ENCODE data around the gene MGRN1.

MGRN1 gene

GRCh38 chr16:4601036-4601863 is 23.4 kb upstream of the MGRN1 start:
- TF ChIP-seq NFIC (IDR thresholded peaks at IDR 0.05) (no peak), REST (IDR thresholded peaks at IDR 0.05; ENCODE audit: low read depth) (no peak), RAD21 (IDR thresholded peaks at IDR 0.05; ENCODE audit: low read depth) (no peak), TAF1 (IDR thresholded peaks at IDR 0.05; ENCODE audit: low read depth) (no peak), TEAD4 (IDR thresholded peaks at IDR 0.05) (no peak), EP300 (IDR thresholded peaks at IDR 0.05; ENCODE audit: borderline replicate concordance) (no peak), YY1 (IDR thresholded peaks at IDR 0.05; ENCODE audit: low read depth) (no peak), ZBTB7A (IDR thresholded peaks at IDR 0.05; ENCODE audit: low read depth) (no peak), TCF12 (IDR thresholded peaks at IDR 0.05; ENCODE audit: low read depth) (no peak), CREB1 (IDR thresholded peaks at IDR 0.05; ENCODE audit: low read depth) (no peak), EGR1 (IDR thresholded peaks at IDR 0.05) (no peak), FOXM1 (IDR thresholded peaks at IDR 0.05; ENCODE audit: borderline replicate concordance, low read depth) (no peak)
- TF ChIP-seq, protein P1, sequence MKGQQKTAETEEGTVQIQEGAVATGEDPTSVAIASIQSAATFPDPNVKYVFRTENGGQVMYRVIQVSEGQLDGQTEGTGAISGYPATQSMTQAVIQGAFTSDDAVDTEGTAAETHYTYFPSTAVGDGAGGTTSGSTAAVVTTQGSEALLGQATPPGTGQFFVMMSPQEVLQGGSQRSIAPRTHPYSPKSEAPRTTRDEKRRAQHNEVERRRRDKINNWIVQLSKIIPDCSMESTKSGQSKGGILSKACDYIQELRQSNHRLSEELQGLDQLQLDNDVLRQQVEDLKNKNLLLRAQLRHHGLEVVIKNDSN (IDR thresholded peaks at IDR 0.05) = no peak
- TF ChIP-seq, protein P2, sequence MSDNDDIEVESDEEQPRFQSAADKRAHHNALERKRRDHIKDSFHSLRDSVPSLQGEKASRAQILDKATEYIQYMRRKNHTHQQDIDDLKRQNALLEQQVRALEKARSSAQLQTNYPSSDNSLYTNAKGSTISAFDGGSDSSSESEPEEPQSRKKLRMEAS (IDR thresholded peaks at IDR 0.05) = no peak

- TF ChIP-seq CREB1 (IDR thresholded peaks at IDR 0.05; ENCODE audit: low read depth) = no peak
These were observed 22.8 kb upstream of the MGRN1 start for GRCh38 chr16:4601864-4602186.

GRCh38 chr16:4602331-4602730 is 22.3 kb upstream of the MGRN1 start:
- TF ChIP-seq TEAD4 (IDR thresholded peaks at IDR 0.05) (no peak), ZBTB7A (IDR thresholded peaks at IDR 0.05; ENCODE audit: low read depth) (no peak), RAD21 (IDR thresholded peaks at IDR 0.05; ENCODE audit: low read depth) (no peak), CEBPB (IDR thresholded peaks at IDR 0.05) (no peak), REST (IDR thresholded peaks at IDR 0.05; ENCODE audit: low read depth) (no peak), FOXM1 (IDR thresholded peaks at IDR 0.05; ENCODE audit: borderline replicate concordance, low read depth) (no peak), EGR1 (IDR thresholded peaks at IDR 0.05) (no peak), YY1 (IDR thresholded peaks at IDR 0.05; ENCODE audit: low read depth) (no peak), TAF1 (IDR thresholded peaks at IDR 0.05; ENCODE audit: low read depth) (no peak), CREB1 (IDR thresholded peaks at IDR 0.05; ENCODE audit: low read depth) (no peak), EP300 (IDR thresholded peaks at IDR 0.05; ENCODE audit: borderline replicate concordance) (no peak), NFIC (IDR thresholded peaks at IDR 0.05) (no peak), TCF12 (IDR thresholded peaks at IDR 0.05; ENCODE audit: low read depth) (no peak)
- TF ChIP-seq, protein P1 (IDR thresholded peaks at IDR 0.05) = no peak
- TF ChIP-seq, protein P2 (IDR thresholded peaks at IDR 0.05) = no peak

DNA sequence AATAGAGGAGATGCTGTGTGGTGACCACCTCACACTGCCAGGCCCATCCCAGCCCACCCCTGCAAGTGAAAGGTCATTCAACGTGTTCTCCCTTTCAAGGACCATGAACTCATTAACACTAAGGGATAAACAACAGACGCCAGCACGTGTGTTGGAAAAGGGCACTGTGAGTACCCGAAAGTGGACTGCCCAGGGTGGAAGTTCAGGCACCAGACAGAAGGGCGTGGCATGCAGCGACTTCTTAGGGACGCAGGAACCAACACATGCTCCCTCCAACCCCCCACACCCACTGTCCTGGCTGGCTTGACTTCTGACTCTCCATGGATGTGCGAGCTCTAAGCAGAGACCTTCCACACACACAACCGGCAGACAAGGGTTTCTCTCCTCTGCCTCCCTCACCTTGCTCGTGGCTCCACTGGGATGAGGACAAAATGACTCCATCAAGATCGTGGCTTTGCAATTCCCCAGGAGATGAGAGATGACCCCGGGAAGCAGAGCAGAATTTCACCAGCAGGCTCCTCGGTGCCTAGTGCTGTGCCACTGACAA is 20.9 kb upstream of the MGRN1 start:
- no peak for TF ChIP-seq TEAD4 (IDR thresholded peaks at IDR 0.05)
- no peak for TF ChIP-seq EGR1 (IDR thresholded peaks at IDR 0.05)

DNA sequence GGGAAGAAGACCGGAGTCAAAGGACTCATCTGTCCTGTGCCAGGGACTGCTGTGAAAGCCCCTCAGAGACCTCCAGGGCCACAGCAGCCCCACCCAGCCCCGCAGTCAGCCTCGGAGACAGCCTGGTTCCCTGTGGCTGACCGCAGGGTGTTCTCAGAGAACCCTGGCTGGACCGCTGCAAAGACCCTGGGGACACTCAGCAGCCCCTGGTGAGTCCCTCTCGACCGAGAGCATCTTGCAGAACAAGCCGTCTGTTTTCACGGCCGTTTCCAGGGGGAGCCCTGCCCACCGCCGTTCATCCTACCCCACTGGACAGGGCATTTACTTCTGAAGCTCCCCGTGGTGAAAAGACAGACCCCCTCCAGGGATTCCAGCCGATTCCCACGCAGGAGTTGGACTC is 20.2 kb upstream of the MGRN1 start:
- TF ChIP-seq TCF12 (IDR thresholded peaks at IDR 0.05; ENCODE audit: low read depth) = no peak
- TF ChIP-seq CREB1 (IDR thresholded peaks at IDR 0.05; ENCODE audit: low read depth) = no peak
- TF ChIP-seq FOXM1 (IDR thresholded peaks at IDR 0.05; ENCODE audit: borderline replicate concordance, low read depth) = no peak
- no peak for TF ChIP-seq EP300 (IDR thresholded peaks at IDR 0.05; ENCODE audit: borderline replicate concordance)
- TF ChIP-seq REST (IDR thresholded peaks at IDR 0.05; ENCODE audit: low read depth) = no peak
- TF ChIP-seq CEBPB (IDR thresholded peaks at IDR 0.05) = no peak
- TF ChIP-seq, protein P1 (IDR thresholded peaks at IDR 0.05) = no peak
- no peak for TF ChIP-seq NFIC (IDR thresholded peaks at IDR 0.05)
- TF ChIP-seq YY1 (IDR thresholded peaks at IDR 0.05; ENCODE audit: low read depth) = no peak
- TF ChIP-seq TEAD4 (IDR thresholded peaks at IDR 0.05) = no peak
- TF ChIP-seq RAD21 (IDR thresholded peaks at IDR 0.05; ENCODE audit: low read depth) = no peak
- TF ChIP-seq TAF1 (IDR thresholded peaks at IDR 0.05; ENCODE audit: low read depth) = no peak
- TF ChIP-seq ZBTB7A (IDR thresholded peaks at IDR 0.05; ENCODE audit: low read depth) = no peak
- no peak for TF ChIP-seq EGR1 (IDR thresholded peaks at IDR 0.05)
- TF ChIP-seq, protein P2 (IDR thresholded peaks at IDR 0.05) = no peak

Data from Ishikawa (cell line).